ENCODE measurements around the gene SAMD4A.

Gene SAMD4A

DNA sequence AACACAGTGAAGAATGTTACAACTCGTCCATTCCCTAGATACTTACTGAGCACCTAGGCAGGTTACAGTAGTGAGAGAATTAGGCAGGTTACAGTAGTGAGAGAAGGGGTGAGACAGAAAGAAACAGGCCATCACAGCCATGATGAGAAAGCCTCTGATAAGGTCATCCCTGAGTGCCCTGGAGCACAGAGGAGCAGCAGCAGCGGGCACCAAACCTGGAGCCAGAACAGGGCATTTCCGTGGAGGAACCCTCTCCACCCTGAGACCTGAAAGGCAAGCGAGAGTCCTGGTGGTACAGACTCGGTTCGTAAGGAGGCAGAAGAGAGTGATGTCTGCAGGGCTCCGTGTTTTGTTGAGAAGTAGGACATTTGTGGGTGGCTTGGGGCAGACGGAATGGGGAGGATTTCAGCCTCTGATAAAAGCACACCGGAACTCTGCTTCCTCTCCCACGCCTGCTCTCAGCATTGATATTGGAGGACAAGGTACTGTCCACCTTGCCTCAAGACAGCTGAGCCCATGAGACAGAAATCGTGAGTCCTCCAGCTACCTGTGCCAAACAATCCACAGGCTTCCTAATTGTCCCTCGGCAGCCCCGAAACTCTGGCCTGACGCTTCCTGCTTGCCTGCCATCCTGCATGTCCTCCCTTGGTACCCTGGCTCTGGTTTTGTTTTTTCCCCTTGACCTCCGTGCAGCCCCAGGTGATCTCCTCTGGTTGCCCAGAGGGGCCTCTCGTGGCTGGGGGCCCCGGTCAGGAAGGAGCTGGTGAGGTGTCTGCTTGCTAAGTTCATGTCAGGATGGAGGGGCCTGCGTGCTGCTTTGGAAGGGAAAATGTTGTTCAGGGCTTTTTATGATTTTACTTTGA, 199.6 kb downstream of the SAMD4A start:
- DNase-seq = no peak

DNA sequence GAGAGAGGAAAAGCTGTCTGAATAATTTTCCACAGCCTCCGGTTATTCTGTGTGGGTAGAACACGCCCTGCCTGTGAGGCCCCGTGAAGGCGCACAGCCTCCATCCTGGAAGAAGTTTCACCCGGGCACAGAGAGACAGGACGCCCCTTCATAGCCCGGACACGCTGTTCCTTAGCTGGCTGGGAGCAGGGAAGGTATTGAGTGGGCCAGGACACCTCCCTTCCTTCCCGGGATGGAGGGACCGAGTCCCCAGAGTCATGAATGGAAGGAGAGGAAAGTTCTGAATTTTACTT, 200.2 kb downstream of the SAMD4A start:
- no peak for DNase-seq

- no peak for DNase-seq
These were observed 200.5 kb downstream of the SAMD4A start for GRCh38 chr14:54767450-54767849.

- no peak for DNase-seq
These were observed 201.7 kb downstream of the SAMD4A start for GRCh38 chr14:54768501-54769129.

- DNase-seq = no peak
These were observed 203.3 kb downstream of the SAMD4A start for GRCh38 chr14:54769951-54770863.

DNA sequence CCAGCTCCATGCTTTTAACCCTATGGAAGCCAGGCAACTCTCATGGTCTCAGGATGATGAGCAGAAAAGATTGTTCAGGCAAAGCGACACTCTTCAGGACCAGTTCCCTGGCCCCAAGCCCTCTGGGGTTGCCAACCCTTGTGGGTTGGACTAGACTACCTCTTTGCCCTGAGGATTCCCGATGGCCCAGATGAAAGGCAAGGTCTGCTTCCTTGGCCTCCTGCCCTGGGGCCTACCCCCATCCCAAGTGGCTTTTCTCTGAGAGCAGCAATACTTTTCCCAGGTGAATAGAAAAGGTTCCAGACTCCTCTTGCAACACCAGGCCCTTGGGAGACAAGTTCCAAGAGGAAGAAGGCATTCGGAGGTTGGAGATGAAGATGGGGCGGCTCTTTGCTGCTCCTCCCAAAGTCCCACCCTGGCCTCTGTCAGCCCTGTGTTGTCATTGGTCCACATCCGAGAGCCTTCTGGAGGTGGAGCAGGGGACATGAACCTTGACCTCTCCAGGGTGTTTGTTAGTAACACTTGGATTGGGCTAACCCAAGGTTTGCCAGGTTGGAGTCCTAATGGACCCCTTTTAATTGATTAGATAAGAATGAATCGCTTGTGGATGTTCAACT, 204.6 kb downstream of the SAMD4A start:
- DNase-seq = no peak

GRCh38 chr14:54772451-54772881, 205.5 kb downstream of the SAMD4A start:
- no peak for DNase-seq

DNA sequence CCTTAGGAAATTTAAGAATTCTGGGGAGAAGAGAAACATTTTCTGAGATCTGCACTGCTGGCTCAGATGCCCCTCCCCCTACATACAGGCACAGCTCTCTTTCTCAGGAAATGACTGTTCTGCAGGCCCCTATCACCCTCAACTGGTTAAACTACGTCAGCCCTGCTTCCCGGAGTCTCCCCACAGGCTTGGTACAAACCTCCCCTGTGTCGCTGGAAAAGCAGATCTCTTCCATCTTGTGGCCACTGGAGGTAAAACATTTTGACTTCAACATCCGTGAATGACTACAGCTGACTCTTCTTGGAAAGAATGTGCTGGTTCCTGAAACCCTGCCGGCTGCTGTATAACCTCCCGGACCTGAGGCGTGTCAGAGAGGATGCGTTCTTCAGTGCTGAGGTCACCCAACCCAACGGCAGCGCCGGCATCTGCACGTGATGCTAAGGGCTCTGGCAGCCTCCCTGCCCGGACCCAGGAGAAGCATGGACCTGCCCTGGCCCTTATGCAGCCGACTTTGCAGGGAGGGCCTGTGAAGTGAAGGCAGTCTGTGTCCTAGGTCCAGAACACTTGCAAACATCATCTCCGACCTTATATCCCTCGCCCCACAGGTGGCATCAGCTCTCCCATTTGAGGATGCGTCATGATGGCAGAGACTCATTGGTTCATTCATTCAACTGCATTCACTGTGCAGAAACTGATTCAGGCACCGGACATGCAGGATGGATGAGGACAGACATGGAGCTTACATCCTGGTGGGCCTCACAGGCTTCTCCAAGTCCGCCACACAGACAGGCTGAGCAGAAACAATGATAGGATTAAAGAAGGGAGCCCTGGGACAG, 206.5 kb downstream of the SAMD4A start:
- peak in 11 of 14 donors; percentile 18 to 75 (median 51) for DNase-seq

DNA sequence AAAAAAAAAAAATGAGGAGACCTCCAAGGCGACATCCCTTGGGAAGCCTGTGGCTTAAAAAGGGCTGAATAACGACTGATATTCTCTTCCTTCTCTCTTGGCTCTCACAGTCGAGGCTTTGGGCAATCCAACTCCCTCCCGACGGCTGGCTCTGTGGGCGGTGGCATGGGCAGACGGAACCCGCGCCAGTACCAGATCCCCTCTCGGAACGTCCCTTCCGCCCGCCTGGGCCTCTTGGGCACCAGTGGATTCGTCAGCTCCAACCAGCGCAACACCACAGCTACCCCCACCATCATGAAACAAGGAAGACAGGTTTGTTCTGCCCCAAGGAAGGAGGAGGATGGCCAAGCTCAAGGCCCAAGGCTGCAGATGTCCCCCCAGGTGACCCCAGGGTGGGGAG, 207.9 kb downstream of the SAMD4A start:
- no peak for DNase-seq

- peak in 1 of 14 donors; percentile 20 for DNase-seq
These were observed 208.7 kb downstream of the SAMD4A start for GRCh38 chr14:54775486-54776140.

DNA sequence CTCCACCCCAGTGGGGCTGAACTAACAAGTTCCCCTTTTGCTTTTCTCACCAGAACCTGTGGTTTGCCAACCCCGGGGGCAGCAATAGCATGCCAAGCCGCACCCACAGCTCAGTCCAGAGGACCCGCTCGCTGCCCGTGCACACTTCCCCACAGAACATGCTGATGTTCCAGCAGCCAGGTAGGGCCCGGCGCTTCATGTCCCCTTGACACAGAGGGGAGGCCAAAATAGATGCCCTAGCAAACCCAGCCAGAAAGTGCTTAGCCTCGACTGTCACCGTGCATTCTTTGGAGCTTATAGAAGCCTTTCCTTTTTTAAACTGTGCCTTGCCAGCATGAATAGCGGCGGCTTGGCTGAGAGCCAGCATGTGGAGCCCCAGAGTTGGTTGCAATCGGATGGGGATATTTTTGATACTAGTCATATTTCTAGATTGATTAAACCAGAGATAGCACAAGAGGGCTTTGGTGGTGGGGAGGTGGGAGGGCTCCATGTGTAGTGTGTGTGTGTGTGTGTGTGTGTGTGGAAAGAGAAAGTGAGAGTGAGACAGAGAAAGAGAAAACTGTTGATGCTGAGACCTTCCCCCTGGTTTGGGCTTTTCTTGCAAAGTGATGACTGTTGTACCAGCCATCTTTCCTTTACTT, 209.6 kb downstream of the SAMD4A start:
- DNase-seq = peak in 9 of 14 donors; percentile 12 to 45 (median 29)

GRCh38 chr14:54777395-54777794, 210.5 kb downstream of the SAMD4A start:
- DNase-seq = no peak

GRCh38 chr14:54778618-54779345, 211.9 kb downstream of the SAMD4A start:
- DNase-seq = peak in 5 of 14 donors; percentile 10 to 44 (median 22)

DNA sequence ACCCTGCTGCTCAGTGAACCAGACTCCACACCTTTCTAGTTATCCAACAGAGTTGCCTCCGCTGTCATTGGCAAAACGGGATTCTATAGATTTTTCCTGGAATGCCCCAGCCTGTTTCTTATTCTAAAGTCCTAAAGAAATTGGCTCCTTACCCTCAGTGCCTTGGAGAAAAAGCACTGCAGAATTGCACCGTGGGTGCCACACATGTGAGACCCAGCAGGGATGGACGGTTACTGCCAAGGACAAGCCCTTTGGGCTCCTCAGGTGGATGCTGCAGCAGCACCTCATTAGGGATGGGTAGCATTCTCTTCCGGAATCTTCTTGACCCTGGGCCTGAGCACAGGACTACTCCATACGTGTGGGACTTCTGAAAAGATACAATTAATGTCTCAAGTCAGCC, 214.2 kb downstream of the SAMD4A start:
- no peak for DNase-seq

GRCh38 chr14:54781961-54782750, 215.2 kb downstream of the SAMD4A start:
- peak in 1 of 14 donors; percentile 29 for DNase-seq

DNA sequence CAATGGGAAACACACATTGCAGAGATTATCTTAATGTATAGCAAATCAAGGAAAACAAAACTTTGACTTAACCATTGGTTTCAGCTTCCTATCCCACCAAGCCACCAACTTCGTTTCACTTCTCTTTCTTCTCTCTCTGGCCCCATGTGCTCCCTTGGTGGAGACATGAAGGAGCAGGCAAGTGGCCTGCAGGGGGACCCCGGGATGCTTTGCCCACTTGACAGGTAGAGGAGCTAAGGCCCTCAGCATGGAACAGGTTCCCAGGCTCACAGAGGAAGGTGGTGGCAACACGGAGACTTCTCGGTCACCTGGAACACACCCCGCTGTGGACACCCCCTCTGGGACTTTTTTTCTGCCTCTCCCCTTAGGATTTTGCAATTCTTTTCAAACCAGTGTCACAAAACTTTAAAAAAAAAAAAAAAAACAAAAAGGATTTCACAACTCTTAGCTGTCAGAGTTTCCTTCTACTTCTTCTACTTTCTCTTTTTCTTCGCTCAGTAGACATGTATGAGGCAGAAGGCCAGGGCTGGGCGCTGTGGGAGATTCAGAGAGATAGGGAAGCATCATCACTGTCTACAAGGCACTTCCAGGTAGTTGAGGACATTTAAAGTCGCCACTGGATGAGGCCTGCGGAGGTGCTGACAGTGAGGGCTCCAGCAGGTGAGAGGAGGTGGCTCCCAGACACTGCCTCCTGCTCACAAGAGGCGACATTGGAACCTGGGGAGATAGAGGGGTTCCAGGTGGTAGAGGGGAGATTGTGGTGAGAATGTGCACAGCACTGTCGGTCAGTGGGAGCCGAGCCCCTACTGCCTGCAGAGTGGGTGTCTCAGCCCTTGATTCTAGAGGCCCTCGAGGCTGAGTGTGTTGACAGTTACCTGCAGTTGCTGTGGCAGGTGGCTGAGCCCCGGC, 216.1 kb downstream of the SAMD4A start:
- peak in 7 of 14 donors; percentile 13 to 31 (median 21) for DNase-seq

DNA sequence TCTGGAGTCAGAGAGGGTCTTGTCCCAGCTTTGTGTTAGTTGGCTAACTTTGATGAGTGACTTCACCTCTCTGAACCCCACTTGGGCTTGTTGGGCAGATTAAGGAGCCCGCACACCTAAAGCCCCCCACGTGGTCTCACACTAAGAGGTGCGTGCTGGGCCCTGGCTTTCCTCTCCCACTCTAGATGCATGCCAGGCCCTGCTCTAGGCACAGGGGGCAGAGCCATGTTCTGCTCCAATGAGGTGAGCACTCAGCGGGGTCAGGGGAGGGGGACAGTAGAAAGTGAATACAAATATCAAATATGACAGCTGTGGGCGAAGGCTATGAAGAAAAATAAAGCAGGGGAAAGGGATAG, 216.7 kb downstream of the SAMD4A start:
- no peak for DNase-seq

DNA sequence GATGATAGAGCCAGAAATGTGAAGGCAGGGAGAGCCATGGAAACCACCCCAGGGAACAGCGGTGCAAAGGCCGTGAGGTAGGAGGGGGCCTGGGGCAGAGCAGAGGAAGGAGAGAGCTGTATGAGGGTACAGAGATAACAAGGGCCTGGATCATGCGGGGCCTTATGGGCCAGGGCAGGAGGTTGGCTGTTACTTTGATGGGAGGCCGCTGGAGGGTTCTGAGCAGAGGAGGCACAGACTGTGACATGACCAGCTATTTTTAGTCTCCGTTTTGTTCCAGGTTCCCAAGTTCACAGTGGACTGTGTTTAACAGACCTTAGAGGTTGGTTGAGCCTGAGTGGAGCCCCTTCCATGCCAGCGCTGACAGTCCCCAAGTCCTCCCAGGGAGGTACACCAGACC, 217.1 kb downstream of the SAMD4A start:
- peak in 2 of 14 donors; percentile 28 to 38 for DNase-seq

All from C1 segment of cervical spinal cord (tissue), 14 donors.